ENCODE measurements around the gene ATXN2. TPM values are rescaled to one million over a fixed set of nuclear protein-coding genes. Genes with fewer than 3 reads are reported as not detected.
"Not testable (repeated sequence)": the region's sequence is repeated elsewhere in the genome, so short reads cannot be mapped to it uniquely, and the experiment has no call there.

The ATXN2 gene
- total RNA-seq, 1 donor from 2014 or later: 69.4 TPM

- Mint-ChIP-seq H3K4me1 (ENCODE audit: unreplicated experiment) (peaks cover 25% of the 10 kb centered on the region), H3K4me3 (ENCODE audit: unreplicated experiment) (peak overlapping the region; percentile 1), H3K36me3 (ENCODE audit: low read depth, unreplicated experiment) (no peaks in the 10 kb centered on the region), H3K27ac (ENCODE audit: unreplicated experiment) (peak overlapping the region; percentile 81), H3K9me3 (ENCODE audit: unreplicated experiment) (no peaks in the 10 kb centered on the region), H3K27me3 (ENCODE audit: unreplicated experiment) (no peaks in the 10 kb centered on the region)
- no peak for DNase-seq (ENCODE audit: low spot score)
- TF ChIP-seq CTCF (IDR thresholded peaks at IDR 0.05; ENCODE audit: unreplicated experiment): no peak
Measured at GRCh38 chr12:111570084-111570961, 28.8 kb downstream of the ATXN2 start.

- Mint-ChIP-seq H3K36me3 (ENCODE audit: low read depth, unreplicated experiment) (no peaks in the 10 kb centered on the region), H3K9me3 (ENCODE audit: unreplicated experiment) (no peaks in the 10 kb centered on the region), H3K27ac (ENCODE audit: unreplicated experiment) (peak overlapping the region; percentile 10), H3K27me3 (ENCODE audit: unreplicated experiment) (no peaks in the 10 kb centered on the region), H3K4me3 (ENCODE audit: unreplicated experiment) (no peak overlapping the region), H3K4me1 (ENCODE audit: unreplicated experiment) (peaks cover 25% of the 10 kb centered on the region)
- DNase-seq (ENCODE audit: low spot score): no peak
- TF ChIP-seq CTCF (IDR thresholded peaks at IDR 0.05; ENCODE audit: unreplicated experiment): no peak
Measured at GRCh38 chr12:111569363-111570083, 29.6 kb downstream of the ATXN2 start.

- H3K27ac Mint-ChIP-seq (ENCODE audit: unreplicated experiment); H3K4me3 Mint-ChIP-seq (ENCODE audit: unreplicated experiment); H3K9me3 Mint-ChIP-seq (ENCODE audit: unreplicated experiment); H3K4me1 Mint-ChIP-seq (ENCODE audit: unreplicated experiment); DNase-seq (ENCODE audit: low spot score); H3K36me3 Mint-ChIP-seq (ENCODE audit: low read depth, unreplicated experiment); H3K27me3 Mint-ChIP-seq (ENCODE audit: unreplicated experiment): not testable (repeated sequence)
Measured at GRCh38 chr12:111560844-111561243, 38.3 kb downstream of the ATXN2 start.

GRCh38 chr12:111558107-111558376 is 41.1 kb downstream of the ATXN2 start:
- no peak for TF ChIP-seq CTCF (IDR thresholded peaks at IDR 0.05; ENCODE audit: unreplicated experiment)
- no peaks in the 10 kb centered on the region for H3K4me1 Mint-ChIP-seq (ENCODE audit: unreplicated experiment)
- DNase-seq (ENCODE audit: low spot score): no peak
- peaks cover 13% of the 10 kb centered on the region for H3K36me3 Mint-ChIP-seq (ENCODE audit: low read depth, unreplicated experiment)
- H3K27ac Mint-ChIP-seq (ENCODE audit: unreplicated experiment): no peak overlapping the region
- no peak overlapping the region for H3K4me3 Mint-ChIP-seq (ENCODE audit: unreplicated experiment)
- no peaks in the 10 kb centered on the region for H3K9me3 Mint-ChIP-seq (ENCODE audit: unreplicated experiment)
- no peaks in the 10 kb centered on the region for H3K27me3 Mint-ChIP-seq (ENCODE audit: unreplicated experiment)

- Mint-ChIP-seq H3K27ac (ENCODE audit: unreplicated experiment) (peak overlapping the region; percentile 42), H3K4me3 (ENCODE audit: unreplicated experiment) (no peak overlapping the region), H3K4me1 (ENCODE audit: unreplicated experiment) (no peaks in the 10 kb centered on the region), H3K27me3 (ENCODE audit: unreplicated experiment) (no peaks in the 10 kb centered on the region), H3K36me3 (ENCODE audit: low read depth, unreplicated experiment) (peaks cover 13% of the 10 kb centered on the region), H3K9me3 (ENCODE audit: unreplicated experiment) (no peaks in the 10 kb centered on the region)
- no peak for TF ChIP-seq CTCF (IDR thresholded peaks at IDR 0.05; ENCODE audit: unreplicated experiment)
- DNase-seq (ENCODE audit: low spot score): no peak
Measured at GRCh38 chr12:111557271-111558106, 41.6 kb downstream of the ATXN2 start.

All from endothelial cell (in vitro differentiated cells).